Keratinocyte (primary cell): ENCODE measurements around the gene UGP2.

Experiments used
- EZH2 ChIP-seq: IDR thresholded peaks from one replicate; pipeline ENCODE4 v1.6.1; 2012; ENCODE audit warnings: inconsistent platforms, mild to moderate bottlenecking, low read length, moderate library complexity
- TF ChIP-seq, protein P1 (sequence below), 3 experiments: IDR thresholded peaks in 1 of 3; conservative IDR thresholded peaks in 1 of 3; optimal IDR thresholded peaks in 1 of 3; 2 replicates in 2 of 3; 3 replicates in 1 of 3; pipeline versions ENCODE3 to v1.5.1; 2011; ENCODE audit warnings: low read length in 3 of 3, mild to moderate bottlenecking in 3 of 3, moderate library complexity in 2 of 3, control low read depth in 1 of 3, inconsistent platforms in 1 of 3; ENCODE audit not compliant: insufficient read depth in 2 of 3; ENCODE audit errors: extremely low read depth in 1 of 3

DNA sequence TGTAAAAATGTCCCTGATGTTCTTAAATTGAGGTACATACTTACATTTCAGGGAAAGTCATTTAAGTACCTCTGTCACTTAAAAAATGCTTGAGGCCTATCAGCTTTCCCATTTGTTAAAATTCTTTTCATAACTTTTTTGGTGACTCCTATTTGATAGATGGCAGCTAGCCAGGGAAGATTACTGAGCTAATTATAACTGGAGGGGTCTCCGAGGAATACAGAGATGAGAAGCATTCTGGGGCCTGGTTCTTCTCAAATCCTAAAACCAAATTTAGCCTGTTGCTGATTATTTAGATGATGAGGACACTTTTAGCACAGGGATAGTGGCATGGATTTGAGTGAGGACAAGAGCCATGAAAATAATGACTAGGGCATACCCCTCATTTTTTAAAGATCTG, 4.8 kb downstream of the UGP2 start:
- TF ChIP-seq, protein P1, sequence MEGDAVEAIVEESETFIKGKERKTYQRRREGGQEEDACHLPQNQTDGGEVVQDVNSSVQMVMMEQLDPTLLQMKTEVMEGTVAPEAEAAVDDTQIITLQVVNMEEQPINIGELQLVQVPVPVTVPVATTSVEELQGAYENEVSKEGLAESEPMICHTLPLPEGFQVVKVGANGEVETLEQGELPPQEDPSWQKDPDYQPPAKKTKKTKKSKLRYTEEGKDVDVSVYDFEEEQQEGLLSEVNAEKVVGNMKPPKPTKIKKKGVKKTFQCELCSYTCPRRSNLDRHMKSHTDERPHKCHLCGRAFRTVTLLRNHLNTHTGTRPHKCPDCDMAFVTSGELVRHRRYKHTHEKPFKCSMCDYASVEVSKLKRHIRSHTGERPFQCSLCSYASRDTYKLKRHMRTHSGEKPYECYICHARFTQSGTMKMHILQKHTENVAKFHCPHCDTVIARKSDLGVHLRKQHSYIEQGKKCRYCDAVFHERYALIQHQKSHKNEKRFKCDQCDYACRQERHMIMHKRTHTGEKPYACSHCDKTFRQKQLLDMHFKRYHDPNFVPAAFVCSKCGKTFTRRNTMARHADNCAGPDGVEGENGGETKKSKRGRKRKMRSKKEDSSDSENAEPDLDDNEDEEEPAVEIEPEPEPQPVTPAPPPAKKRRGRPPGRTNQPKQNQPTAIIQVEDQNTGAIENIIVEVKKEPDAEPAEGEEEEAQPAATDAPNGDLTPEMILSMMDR (optimal IDR thresholded peaks at IDR 0.05 in 1 of 3, IDR thresholded peaks at IDR 0.05 in 1 of 3, conservative IDR thresholded peaks at IDR 0.05 in 1 of 3; ENCODE audit: extremely low read depth in 1 of 3, insufficient read depth in 2 of 3, low read length in 3 of 3) = no peak
- no peak for TF ChIP-seq EZH2
